KMS-11 (cell line): Measurements from ENCODE around the gene AIFM3.

Experiments
- H2AFZ ChIP-seq: fragments of 200-600 bp; sonication (generic); 2 replicates; pipeline ENCODE4 v1.6.1; 2016; ENCODE audit warnings: antibody characterized with exemption, mixed run types, low read depth
- H3K27ac ChIP-seq: fragments of 200-600 bp; sonication (generic); 2 replicates; pipeline ENCODE4 v1.6.1; 2016; ENCODE audit warnings: mild to moderate bottlenecking, mixed run types
- H3K27me3 ChIP-seq: fragments of 200-600 bp; sonication (generic); 2 replicates; pipeline ENCODE4 v1.6.1; 2017; ENCODE audit warnings: mild to moderate bottlenecking, low read depth, mixed run types, moderate library complexity; ENCODE audit not compliant: insufficient read depth
- H3K36me3 ChIP-seq: fragments of 200-600 bp; sonication (generic); 2 replicates; pipeline ENCODE4 v1.6.1; 2017; ENCODE audit warnings: mild to moderate bottlenecking, mixed run types; ENCODE audit not compliant: insufficient read depth
- H3K4me1 ChIP-seq: fragments of 200-600 bp; sonication (generic); 2 replicates; pipeline ENCODE4 v1.6.1; 2016; ENCODE audit warnings: mild to moderate bottlenecking, low read depth, mixed run types; ENCODE audit not compliant: poor library complexity, severe bottlenecking
- H3K4me2 ChIP-seq: fragments of 200-600 bp; sonication (generic); 2 replicates; pipeline ENCODE4 v1.7.0; 2016; ENCODE audit warnings: mild to moderate bottlenecking, mixed run types
- H3K4me3 ChIP-seq: fragments of 200-600 bp; sonication (generic); IDR thresholded peaks from 2 replicates; pipeline ENCODE4 v1.6.1; 2017; ENCODE audit warnings: low read depth, low read length, mixed read lengths; ENCODE audit not compliant: insufficient read depth
- H3K79me2 ChIP-seq: fragments of 200-600 bp; sonication (generic); 2 replicates; pipeline ENCODE4 v1.6.1; 2016; ENCODE audit warnings: low read depth, mixed run types; ENCODE audit not compliant: insufficient read depth
- H3K9ac ChIP-seq: fragments of 200-600 bp; sonication (generic); 2 replicates; pipeline ENCODE4 v1.6.1; 2016; ENCODE audit warnings: mild to moderate bottlenecking, mixed run types
- H4K20me1 ChIP-seq: fragments of 200-600 bp; sonication (generic); 2 replicates; pipeline ENCODE4 v1.6.1; 2016; ENCODE audit warnings: mild to moderate bottlenecking, mixed run types; ENCODE audit not compliant: insufficient read depth
- TF ChIP-seq, protein P1 (sequence below): fragments of 200-600 bp; sonication (generic); conservative IDR thresholded peaks from 2 replicates; pipeline ENCODE4 v1.6.1; 2017; ENCODE audit warnings: low read depth, mild to moderate bottlenecking, antibody characterized with exemption, low read length, moderate library complexity, mixed read lengths

AIFM3 gene

DNA sequence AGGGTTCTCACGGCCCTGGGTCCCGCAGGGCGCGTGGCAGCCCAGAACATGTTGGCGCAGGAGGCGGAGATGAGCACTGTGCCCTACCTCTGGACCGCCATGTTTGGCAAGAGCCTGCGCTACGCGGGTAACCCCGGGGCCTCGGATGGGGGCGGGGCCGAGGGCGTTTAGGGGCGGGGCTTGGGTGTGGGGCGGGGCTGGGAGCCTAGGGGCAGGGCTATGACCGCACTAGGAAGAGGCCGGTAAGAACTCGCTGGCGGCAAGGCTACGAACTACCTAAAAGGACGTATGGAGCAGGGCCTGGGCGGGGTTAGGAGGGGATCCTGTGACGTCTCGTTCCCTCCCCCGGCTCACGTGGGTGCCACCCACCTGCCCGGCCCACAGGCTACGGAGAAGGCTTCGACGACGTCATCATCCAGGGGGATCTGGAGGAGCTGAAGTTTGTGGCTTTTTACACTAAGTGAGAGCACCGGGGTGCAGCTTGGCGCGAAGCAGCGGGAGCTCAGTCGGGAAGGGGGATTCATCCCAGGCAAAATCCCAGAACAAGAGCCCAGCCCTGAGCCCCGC, 12.3 kb downstream of the AIFM3 start:
- no peak overlapping the region for H3K4me2 ChIP-seq
- no peaks in the 10 kb centered on the region for H4K20me1 ChIP-seq
- H3K27me3 ChIP-seq: peaks cover 24% of the 10 kb centered on the region; the same call in 1 of the 2 replicates
- peaks cover 18% of the 10 kb centered on the region for H3K4me1 ChIP-seq
- H3K9ac ChIP-seq: no peak overlapping the region
- no peak overlapping the region for H3K27ac ChIP-seq
- H3K36me3 ChIP-seq: no peaks in the 10 kb centered on the region
- no peak overlapping the region for H3K4me3 ChIP-seq
- TF ChIP-seq, protein P1, sequence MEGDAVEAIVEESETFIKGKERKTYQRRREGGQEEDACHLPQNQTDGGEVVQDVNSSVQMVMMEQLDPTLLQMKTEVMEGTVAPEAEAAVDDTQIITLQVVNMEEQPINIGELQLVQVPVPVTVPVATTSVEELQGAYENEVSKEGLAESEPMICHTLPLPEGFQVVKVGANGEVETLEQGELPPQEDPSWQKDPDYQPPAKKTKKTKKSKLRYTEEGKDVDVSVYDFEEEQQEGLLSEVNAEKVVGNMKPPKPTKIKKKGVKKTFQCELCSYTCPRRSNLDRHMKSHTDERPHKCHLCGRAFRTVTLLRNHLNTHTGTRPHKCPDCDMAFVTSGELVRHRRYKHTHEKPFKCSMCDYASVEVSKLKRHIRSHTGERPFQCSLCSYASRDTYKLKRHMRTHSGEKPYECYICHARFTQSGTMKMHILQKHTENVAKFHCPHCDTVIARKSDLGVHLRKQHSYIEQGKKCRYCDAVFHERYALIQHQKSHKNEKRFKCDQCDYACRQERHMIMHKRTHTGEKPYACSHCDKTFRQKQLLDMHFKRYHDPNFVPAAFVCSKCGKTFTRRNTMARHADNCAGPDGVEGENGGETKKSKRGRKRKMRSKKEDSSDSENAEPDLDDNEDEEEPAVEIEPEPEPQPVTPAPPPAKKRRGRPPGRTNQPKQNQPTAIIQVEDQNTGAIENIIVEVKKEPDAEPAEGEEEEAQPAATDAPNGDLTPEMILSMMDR: no peak
- H2AFZ ChIP-seq: no peak overlapping the region
- no peaks in the 10 kb centered on the region for H3K79me2 ChIP-seq

DNA sequence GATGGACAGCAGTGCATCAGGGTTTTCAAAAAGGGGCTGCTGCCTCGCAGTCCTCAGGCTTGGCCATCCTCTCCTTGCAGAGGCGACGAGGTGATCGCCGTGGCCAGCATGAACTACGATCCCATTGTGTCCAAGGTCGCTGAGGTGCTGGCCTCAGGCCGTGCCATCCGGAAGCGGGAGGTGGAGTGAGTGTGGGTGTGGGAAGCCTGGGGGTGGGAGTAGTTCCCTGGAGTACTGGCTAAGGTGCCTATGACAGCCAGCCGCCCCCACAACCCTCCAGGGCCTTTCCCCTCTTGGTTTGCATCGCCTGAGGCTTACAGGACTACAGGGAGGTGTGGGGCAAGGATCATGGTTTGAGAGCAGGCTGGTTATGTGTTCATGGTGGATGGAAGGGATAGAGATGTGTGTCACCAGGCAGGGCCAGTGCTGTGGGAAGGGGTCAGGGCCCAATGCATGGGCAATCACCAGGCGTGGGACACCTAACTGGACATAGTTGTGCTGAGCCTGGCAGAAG, 12.9 kb downstream of the AIFM3 start:
- peaks cover 22% of the 10 kb centered on the region; the same call in 1 of the 2 replicates for H3K27me3 ChIP-seq
- no peak overlapping the region for H3K4me3 ChIP-seq
- H3K79me2 ChIP-seq: no peaks in the 10 kb centered on the region
- H3K9ac ChIP-seq: no peak overlapping the region
- TF ChIP-seq, protein P1: no peak
- no peak overlapping the region for H2AFZ ChIP-seq
- H3K4me2 ChIP-seq: no peak overlapping the region
- no peak overlapping the region for H3K27ac ChIP-seq
- H3K4me1 ChIP-seq: peaks cover 18% of the 10 kb centered on the region
- no peaks in the 10 kb centered on the region for H4K20me1 ChIP-seq
- H3K36me3 ChIP-seq: no peaks in the 10 kb centered on the region

DNA sequence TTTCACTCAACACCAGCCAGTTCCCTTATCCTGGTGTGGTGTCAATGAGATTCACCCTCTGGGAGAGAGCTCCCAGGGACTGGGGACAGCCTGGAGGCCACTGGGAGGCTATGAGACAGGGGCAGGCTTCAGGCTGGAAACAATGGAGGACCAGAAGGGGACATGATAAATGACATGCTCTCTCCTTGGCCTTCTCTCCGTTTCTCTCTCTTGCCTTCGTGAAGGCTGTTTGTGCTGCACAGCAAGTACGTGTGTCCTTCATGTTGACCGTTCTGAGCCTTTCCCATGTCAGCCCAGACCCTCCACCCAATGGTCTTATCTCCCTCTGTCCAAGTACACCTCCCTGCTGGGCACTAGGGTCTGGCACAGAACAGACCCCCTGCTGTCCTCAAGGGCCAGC, 13.5 kb downstream of the AIFM3 start:
- Histone ChIP-seq H4K20me1 (no peaks in the 10 kb centered on the region), H3K4me3 (no peak overlapping the region), H3K27me3 (peaks cover 17% of the 10 kb centered on the region; the same call in 1 of the 2 replicates), H3K27ac (no peak overlapping the region), H3K79me2 (no peaks in the 10 kb centered on the region), H2AFZ (no peak overlapping the region), H3K9ac (no peak overlapping the region), H3K4me1 (peaks cover 18% of the 10 kb centered on the region), H3K36me3 (no peaks in the 10 kb centered on the region), H3K4me2 (no peak overlapping the region)
- TF ChIP-seq, protein P1: no peak

- Histone ChIP-seq H4K20me1 (no peaks in the 10 kb centered on the region), H3K27me3 (peaks cover 16% of the 10 kb centered on the region; the same call in 1 of the 2 replicates), H3K4me3 (no peak overlapping the region), H2AFZ (peak overlapping the region; percentile 90), H3K36me3 (no peaks in the 10 kb centered on the region), H3K27ac (peak overlapping the region; percentile 66), H3K79me2 (no peaks in the 10 kb centered on the region), H3K4me2 (peak overlapping the region; percentile 96), H3K9ac (peak overlapping the region; percentile 73), H3K4me1 (peaks cover 18% of the 10 kb centered on the region)
- TF ChIP-seq, protein P1: no peak
Measured at GRCh38 chr22:20980938-20981722, 14.1 kb downstream of the AIFM3 start.
